Prostate gland (tissue), 2 donors: ENCODE data around the gene SMIM34. TPM values are rescaled to one million over a fixed set of nuclear protein-coding genes. Genes with fewer than 3 reads are reported as not detected.

Source experiments
- DNase-seq: peaks from one replicate; pipeline ENCODE4 v3.0.0-alpha.2; 2019; ENCODE audit warnings: low spot score
- H3K27ac ChIP-seq, 2 donors: fragments of 200-600 bp; sonication (generic); 2 replicates each; pipeline ENCODE4 v1.5.1; 2017 to 2019
- H3K27me3 ChIP-seq: fragments of 200-600 bp; sonication (generic); replicated peaks from 2 replicates; pipeline ENCODE4 v1.5.1; 2019; ENCODE audit not compliant: insufficient read depth
- H3K36me3 ChIP-seq, 2 donors: fragments of 200-600 bp; sonication (generic); 1 replicate in 1 of 2; 2 replicates in 1 of 2; pipeline versions ENCODE4 v1.5.1 to v1.8.1; 2017 to 2019
- H3K4me1 ChIP-seq: fragments of 200-600 bp; sonication (generic); replicated peaks from 2 replicates; pipeline ENCODE4 v1.5.1; 2019
- H3K4me3 ChIP-seq, 2 donors: fragments of 200-600 bp; sonication (generic); 2 replicates each; pipeline ENCODE4 v1.5.1; 2017 to 2019
- H3K9me3 ChIP-seq: fragments of 200-600 bp; sonication (generic); 2 replicates; pipeline ENCODE4 v1.5.1; 2017
- CTCF ChIP-seq, 4 experiments: fragments of 200-600 bp in 2 of 4; fragments of 450-650 bp in 2 of 4; sonication (generic) in 2 of 4; IDR thresholded peaks; 1 replicate in 3 of 4; 2 replicates in 1 of 4; pipeline ENCODE4 v1.5.1; 2016 to 2019; ENCODE audit warnings: antibody characterized with exemption in 4 of 4, mild to moderate bottlenecking in 2 of 4, moderate library complexity in 2 of 4
- POLR2A ChIP-seq: fragments of 450-650 bp; IDR thresholded peaks from one replicate; pipeline ENCODE4 v1.6.1; 2016; ENCODE audit warnings: antibody characterized with exemption, mild to moderate bottlenecking
- POLR2AphosphoS5 ChIP-seq: sonication (generic); formaldehyde crosslinking; IDR thresholded peaks from one replicate; pipeline ENCODE4 v1.6.1; 2017; ENCODE audit warnings: antibody characterized with exemption
- WGBS: methylation state at CpG from one replicate; pipeline ENCODE4 v1.1.5; 2018; 5-methylcytosine and 5-hydroxymethylcytosine counted together
- intact Hi-C: fragments of 100-400 bp; cut with DNase I; formaldehyde crosslinking; loops from one replicate; pipeline ENCODE4 v1.14.2; 2022
- small RNA-seq, 2 donors: library from RNA; depleted of rRNA; stranded (forward); fragments of <200 nt; gene quantifications; one replicate each; pipeline ENCODE3, GENCODE V24; 2016
- total RNA-seq, 2 donors: library from RNA; depleted of rRNA; stranded (reverse); fragments of >200 nt; gene quantifications; one replicate each; pipeline ENCODE4 v1.1.0, GENCODE V29; 2016

The SMIM34 gene
- total RNA-seq, 2 donors from 2014 or later = not detected

- H3K9me3 ChIP-seq = no peaks in the 10 kb centered on the region
- TF ChIP-seq POLR2AphosphoS5 = no peak
- TF ChIP-seq POLR2A = no peak
- TF ChIP-seq CTCF (IDR thresholded peaks at IDR 0.05) = no peak
- no peak for DNase-seq
- 88% methylated on average over 5 of the region's 5 CpGs for WGBS
- no peaks in the 10 kb centered on the region for H3K4me1 ChIP-seq
- H3K4me3 ChIP-seq = no peak overlapping the region
- H3K36me3 ChIP-seq = no peaks in the 10 kb centered on the region
- intact Hi-C loops = no loop called here
- no peaks in the 10 kb centered on the region for H3K27me3 ChIP-seq
- H3K27ac ChIP-seq = no peak overlapping the region
Observed at GRCh38 chr21:34372321-34372720, 51.4 kb downstream of the SMIM34 start.

- Histone ChIP-seq H3K9me3 (no peaks in the 10 kb centered on the region), H3K27ac (no peak overlapping the region), H3K4me1 (no peaks in the 10 kb centered on the region), H3K36me3 (no peaks in the 10 kb centered on the region), H3K27me3 (no peaks in the 10 kb centered on the region), H3K4me3 (no peak overlapping the region)
- TF ChIP-seq POLR2A (no peak), CTCF (IDR thresholded peaks at IDR 0.05) (no peak), POLR2AphosphoS5 (no peak)
- intact Hi-C loops = no loop called here
- no peak for DNase-seq
- 39% methylated on average over 1 of the region's 1 CpG for WGBS
Observed at GRCh38 chr21:34369741-34370140, 54.0 kb downstream of the SMIM34 start.

Small RNAs within 50 kb of the gene (small RNA-seq; reads per million reads assigned to genes)
- 0 reads per million in 2 donors for gene RF00614

Other genes starting within 250 kb of the SMIM34 start
- gene KCNE2, start 59.9 kb downstream of the SMIM34 start, total RNA-seq = not detected
- 10 to 100 TPM in 1 of 2 donors, 1 to 10 TPM in 1; 8.8 to 12.6 TPM for gene SMIM11, start 48.4 kb downstream of the SMIM34 start, total RNA-seq
- 1 to 10 TPM in 1 of 2 donors, under 1 TPM in 1; 0.32 to 6.7 TPM for gene KCNE1, start 88.3 kb upstream of the SMIM34 start, total RNA-seq
- 10 to 100 TPM; 12.0 to 14.1 TPM for gene RCAN1, start 191.2 kb upstream of the SMIM34 start, total RNA-seq
- 1 to 10 TPM; 3.4 to 7.0 TPM for gene CLIC6, start 245.0 kb upstream of the SMIM34 start, total RNA-seq